Stimulated activated CD8-positive, alpha-beta memory T cell treated with anti-CD3 and anti-CD28 coated beads, Interleukin-7, amount 100 ng/mL, for 48 hours (primary cell): ENCODE data around the gene BCKDK.

Experiments used
- DNase-seq, 2 donors: peaks; one replicate each; pipeline ENCODE4 v3.0.0-alpha.2; 2020; ENCODE audit warnings: low read depth in 1 of 2; ENCODE audit errors: extremely low read depth in 1 of 2

Gene BCKDK

GRCh38 chr16:31108035-31108793, at the start of gene BCKDK:
TSS of gene BCKDK (plus strand) at chr16:31108386. CDS start at chr16:31109224, 838 bp downstream.
- peak; percentile 64 to 73 for DNase-seq

GRCh38 chr16:31061126-31061812, 46.9 kb upstream of the BCKDK start:
- no peak for DNase-seq

- no peak for DNase-seq
Measured at GRCh38 chr16:31061813-31062440, 46.3 kb upstream of the BCKDK start.

DNA sequence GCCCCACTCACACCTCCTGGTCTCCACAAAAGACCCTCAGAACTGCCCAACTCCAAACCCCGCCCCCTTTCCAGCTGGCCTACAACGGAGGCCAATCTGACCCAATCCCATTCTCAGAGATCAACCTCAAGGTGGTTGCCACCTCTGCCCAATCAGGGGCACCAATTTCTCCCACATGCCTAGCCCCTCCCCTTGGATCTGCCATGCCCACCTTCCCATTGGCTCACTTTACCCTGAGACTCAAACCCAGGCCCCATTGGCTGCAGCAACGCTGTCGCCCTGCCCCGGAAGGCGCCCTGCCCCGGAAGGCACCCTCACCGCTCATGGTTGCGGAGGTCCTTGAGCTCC, 44.7 kb upstream of the BCKDK start:
- DNase-seq: no peak

DNA sequence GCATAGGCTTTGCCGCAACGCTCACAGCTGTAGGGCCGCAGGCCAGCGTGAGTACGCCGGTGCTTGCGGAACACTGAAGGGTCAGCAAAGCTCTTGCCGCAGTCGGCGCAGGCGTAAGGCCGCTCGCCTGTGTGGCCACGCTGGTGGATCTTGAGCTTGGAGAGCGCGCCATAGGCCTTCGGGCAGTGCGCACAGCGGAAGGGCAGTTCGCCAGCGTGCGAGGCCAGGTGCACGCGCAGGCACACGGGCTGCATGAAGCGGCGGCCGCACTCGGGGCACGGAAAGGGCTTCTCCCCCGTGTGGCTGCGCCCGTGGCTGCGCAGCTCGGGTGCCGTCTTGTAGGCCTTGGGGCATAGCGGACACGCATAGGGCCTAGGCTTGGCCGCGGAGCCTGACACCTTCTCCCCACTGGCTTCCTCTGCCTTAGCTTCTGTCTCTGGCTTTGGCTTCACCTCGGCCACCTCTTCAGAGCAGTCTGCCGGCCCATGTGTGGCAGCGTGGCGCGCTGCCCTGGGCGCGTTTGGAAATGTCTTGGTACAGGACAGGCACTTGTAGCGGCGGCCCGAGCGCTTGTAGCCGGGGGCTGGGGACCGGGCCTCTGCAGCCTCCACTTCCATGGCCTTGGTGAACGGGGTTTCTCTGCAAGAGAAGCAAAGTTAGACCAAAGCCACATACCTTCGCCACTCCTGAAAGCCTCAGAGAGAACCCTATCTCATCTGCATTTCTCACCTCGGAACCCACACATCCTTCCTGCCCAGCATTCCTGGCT, 44.2 kb upstream of the BCKDK start:
- DNase-seq: no peak

DNA sequence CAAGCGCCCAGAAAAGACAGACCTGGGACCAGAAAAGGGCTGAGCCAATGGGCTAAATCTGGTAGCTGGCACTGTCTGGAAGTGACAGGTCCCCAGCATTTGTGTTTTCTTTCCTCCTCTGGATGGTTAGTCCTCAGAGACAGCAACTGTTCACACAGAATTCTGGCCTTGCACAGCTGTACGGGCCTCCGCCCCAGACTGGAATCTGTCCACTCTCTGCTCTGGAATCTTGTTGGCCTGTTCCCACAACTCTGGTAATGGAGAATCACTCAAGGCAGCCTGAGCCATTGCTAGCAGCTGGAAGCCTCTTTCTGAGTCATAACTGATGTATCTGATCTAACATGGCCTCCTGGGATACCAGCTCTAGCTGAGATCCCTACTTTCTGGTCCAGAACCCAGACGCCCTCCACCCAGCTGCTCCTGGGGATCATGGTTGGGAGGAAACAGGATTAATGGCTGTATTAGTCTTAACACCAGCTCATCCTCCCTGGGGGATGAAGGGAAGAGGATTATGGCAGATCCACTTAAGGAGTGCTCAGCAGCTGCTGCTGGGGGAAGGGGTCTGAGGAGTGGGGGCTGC, 43.2 kb upstream of the BCKDK start:
- DNase-seq: no peak

- no peak for DNase-seq
Measured at GRCh38 chr16:31067342-31067741, 40.8 kb upstream of the BCKDK start.

DNA sequence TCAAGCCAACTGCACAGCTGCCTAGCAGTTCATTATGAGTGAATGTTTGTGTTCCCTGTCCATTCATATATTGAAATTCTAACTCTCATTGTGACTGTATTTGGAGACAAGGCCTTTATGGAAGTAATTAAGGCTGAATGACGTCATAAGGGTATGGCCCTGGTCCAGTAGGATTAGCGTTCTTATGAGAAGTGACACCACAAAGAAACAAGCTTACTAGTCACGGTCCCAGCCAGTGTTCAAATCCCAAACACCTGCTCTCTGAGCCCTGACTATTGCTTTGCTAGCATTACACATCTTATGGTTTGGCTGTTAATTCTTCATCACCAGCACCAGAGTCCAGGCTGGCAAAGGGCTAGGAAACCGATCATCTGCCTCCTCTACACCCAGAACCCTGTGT, 36.3 kb upstream of the BCKDK start:
- no peak for DNase-seq

- DNase-seq: no peak
Measured at GRCh38 chr16:31072540-31073141, 35.5 kb upstream of the BCKDK start.

DNA sequence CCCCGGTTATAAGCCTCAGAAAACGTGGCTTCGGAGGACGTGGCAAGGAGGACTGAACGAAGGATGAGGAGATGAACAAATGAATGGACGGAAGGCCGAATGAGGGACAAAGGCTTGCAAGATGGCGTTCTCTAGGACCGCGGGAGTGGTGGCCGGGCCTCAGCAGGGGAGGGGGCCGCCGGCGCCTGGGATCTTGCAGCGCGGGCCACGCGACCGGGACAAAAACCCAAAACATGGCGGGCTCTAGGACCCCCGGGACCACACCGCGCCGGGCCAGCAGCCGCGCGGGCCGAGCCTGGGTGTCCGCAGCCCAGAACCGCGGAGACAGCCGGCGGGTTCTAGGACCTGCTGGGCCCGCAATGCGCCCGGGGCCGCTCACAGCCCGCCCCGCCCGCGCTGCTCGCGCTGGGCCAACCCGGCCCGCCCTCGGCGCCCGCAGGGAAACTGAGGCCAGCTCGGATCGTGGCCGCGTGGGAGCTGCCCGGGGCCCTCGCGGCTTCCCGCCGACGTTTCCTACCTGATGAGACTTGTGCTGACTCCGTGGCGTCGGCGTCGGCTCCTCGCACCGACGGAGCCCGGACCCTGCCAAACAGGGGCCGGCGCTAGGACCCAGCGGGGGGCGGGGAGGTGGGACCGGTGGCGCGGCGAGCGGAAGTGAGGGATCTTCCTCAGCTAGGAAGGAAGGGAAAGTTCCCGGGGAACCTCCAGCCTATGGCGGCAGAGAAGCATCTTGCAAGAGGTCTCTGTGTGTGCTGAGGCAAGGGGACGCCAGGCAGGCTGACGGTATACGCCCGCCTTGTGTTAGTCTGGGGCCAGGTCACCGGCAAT, 34.8 kb upstream of the BCKDK start:
- peak; percentile 78 to 85 for DNase-seq

GRCh38 chr16:31073970-31074813, 34.0 kb upstream of the BCKDK start, which contains the start of the genes ZNF646 and ZNF668:
TSS of gene ZNF646 (plus strand) at chr16:31074422. CDS start at chr16:31076325, 1,903 bp downstream.
TSS of gene ZNF668 (minus strand) at chr16:31074240. CDS start at chr16:31064459, 9,781 bp downstream.
- DNase-seq: peak; percentile 94 to 99

DNA sequence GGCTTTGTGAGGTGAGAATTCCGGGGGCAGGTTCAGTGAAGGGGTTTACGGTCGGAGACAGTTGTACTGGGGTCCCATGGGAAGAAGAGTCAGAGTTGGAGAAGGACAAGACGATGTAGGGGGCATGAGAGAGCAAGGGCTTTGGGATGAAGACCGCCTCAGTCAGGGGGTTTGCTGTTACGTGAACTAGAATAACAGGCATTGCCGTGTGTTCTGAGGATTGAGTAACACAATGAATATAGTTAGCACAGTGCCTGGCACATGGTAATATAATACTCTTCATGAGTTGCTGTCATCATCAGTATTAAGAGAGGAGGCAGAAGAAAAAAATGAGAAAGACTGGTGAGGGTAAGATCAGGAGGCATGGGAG, 33.4 kb upstream of the BCKDK start:
- DNase-seq: no peak

DNA sequence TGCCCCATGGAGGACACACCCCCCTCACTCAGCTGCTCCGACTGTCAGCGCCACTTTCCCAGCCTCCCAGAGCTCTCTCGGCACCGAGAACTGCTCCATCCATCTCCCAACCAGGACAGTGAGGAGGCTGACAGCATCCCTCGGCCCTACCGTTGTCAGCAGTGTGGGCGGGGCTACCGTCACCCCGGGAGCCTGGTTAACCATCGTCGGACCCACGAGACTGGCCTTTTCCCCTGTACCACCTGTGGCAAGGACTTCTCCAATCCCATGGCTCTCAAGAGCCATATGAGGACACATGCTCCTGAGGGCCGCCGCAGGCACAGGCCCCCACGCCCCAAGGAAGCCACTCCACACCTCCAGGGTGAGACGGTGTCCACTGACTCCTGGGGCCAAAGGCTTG, 31.9 kb upstream of the BCKDK start:
- no peak for DNase-seq

DNA sequence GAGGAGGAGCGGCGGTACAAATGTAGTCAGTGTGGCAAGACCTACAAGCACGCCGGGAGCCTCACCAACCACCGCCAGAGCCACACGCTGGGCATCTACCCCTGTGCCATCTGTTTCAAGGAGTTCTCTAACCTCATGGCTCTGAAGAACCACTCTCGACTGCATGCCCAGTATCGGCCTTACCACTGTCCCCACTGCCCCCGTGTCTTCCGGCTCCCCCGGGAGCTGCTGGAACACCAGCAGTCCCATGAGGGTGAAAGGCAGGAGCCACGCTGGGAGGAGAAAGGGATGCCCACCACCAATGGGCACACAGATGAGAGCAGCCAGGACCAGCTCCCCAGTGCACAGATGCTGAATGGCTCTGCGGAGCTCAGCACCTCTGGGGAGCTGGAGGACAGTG, 31.2 kb upstream of the BCKDK start:
- no peak for DNase-seq

DNA sequence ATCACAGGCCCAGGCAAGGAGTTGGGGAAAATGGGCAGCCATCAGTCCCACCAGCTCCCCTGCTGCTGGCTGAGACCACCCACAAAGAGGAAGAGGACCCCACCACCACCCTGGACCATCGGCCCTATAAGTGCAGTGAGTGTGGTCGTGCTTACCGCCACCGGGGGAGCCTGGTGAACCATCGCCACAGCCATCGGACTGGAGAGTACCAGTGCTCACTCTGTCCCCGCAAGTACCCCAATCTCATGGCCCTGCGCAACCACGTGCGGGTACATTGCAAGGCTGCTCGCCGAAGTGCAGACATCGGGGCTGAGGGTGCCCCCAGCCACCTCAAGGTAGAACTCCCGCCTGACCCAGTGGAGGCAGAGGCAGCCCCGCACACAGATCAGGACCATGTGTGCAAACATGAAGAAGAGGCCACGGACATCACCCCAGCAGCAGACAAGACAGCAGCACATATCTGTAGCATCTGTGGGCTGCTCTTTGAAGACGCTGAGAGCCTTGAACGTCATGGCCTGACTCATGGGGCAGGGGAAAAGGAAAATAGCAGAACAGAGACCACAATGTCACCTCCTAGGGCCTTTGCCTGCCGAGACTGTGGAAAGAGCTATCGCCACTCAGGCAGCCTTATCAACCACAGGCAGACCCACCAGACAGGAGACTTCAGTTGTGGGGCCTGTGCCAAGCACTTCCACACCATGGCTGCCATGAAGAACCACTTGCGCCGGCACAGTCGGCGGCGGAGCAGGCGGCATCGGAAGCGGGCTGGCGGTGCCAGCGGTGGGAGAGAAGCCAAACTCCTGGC, 30.4 kb upstream of the BCKDK start:
- DNase-seq: no peak

- no peak for DNase-seq
Measured at GRCh38 chr16:31078597-31079341, 29.4 kb upstream of the BCKDK start.

DNA sequence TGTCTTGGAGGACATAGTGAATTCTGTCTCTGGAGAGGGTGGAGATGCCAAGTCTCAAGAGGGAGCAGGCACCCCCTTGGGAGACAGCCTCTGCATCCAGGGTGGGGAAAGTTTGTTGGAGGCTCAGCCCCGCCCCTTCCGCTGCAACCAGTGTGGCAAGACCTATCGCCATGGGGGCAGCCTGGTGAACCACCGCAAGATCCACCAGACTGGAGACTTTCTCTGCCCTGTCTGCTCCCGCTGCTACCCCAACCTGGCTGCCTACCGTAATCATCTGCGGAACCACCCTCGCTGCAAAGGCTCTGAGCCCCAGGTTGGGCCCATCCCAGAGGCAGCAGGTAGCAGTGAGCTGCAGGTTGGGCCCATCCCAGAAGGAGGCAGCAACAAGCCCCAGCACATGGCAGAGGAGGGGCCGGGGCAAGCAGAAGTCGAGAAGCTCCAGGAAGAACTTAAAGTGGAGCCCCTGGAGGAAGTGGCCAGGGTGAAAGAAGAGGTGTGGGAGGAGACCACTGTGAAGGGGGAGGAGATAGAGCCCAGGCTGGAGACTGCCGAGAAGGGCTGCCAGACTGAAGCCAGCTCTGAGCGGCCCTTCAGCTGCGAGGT, 28.7 kb upstream of the BCKDK start:
- no peak for DNase-seq
